HEK293 (cell line): ENCODE measurements around the gene PALM.
"Not testable (repeated sequence)": the region's sequence is repeated elsewhere in the genome, so short reads cannot be mapped to it uniquely, and the experiment has no call there.

Source experiments
- BCL11A ChIP-seq: fragments of 450-650 bp; formaldehyde crosslinking; IDR thresholded peaks from 2 replicates; pipeline ENCODE4 v1.5.1; 2016; ENCODE audit warnings: low read depth, missing biosample characterization, missing genetic modification characterization
- GLIS1 ChIP-seq: fragments of 450-650 bp; formaldehyde crosslinking; IDR thresholded peaks from 2 replicates; pipeline ENCODE4 v1.5.1; 2016; ENCODE audit warnings: missing biosample characterization, missing genetic modification characterization
- ZFP41 ChIP-seq: fragments of 450-650 bp; formaldehyde crosslinking; IDR thresholded peaks from 2 replicates; pipeline ENCODE4 v1.5.1; 2016; ENCODE audit warnings: missing biosample characterization, missing genetic modification characterization, borderline replicate concordance
- ZNF302 ChIP-seq: fragments of 450-650 bp; formaldehyde crosslinking; IDR thresholded peaks from 2 replicates; pipeline ENCODE4 v1.5.1; 2016; ENCODE audit warnings: missing biosample characterization, missing genetic modification characterization, low read depth
- ZNF530 ChIP-seq: fragments of 450-650 bp; formaldehyde crosslinking; IDR thresholded peaks from 2 replicates; pipeline ENCODE4 v1.5.1; 2016; ENCODE audit warnings: low read depth, missing biosample characterization, missing genetic modification characterization
- ZNF791 ChIP-seq: fragments of 450-650 bp; formaldehyde crosslinking; IDR thresholded peaks from 2 replicates; pipeline ENCODE4 v1.5.1; 2016; ENCODE audit warnings: missing biosample characterization, missing genetic modification characterization
- ZNF792 ChIP-seq: fragments of 450-650 bp; formaldehyde crosslinking; IDR thresholded peaks from 2 replicates; pipeline ENCODE4 v1.5.1; 2016; ENCODE audit warnings: missing biosample characterization, missing genetic modification characterization
- TF ChIP-seq, protein P1 (sequence below): fragments of 450-650 bp; formaldehyde crosslinking; IDR thresholded peaks from 2 replicates; pipeline ENCODE4 v1.5.1; 2016; ENCODE audit warnings: missing biosample characterization, missing genetic modification characterization
- TF ChIP-seq, protein P2 (sequence below): fragments of 450-650 bp; formaldehyde crosslinking; conservative IDR thresholded peaks from 2 replicates; pipeline ENCODE4 v1.5.1; 2016; ENCODE audit warnings: low read depth, missing biosample characterization, missing genetic modification characterization
- TF ChIP-seq, protein P3 (sequence below): fragments of 450-650 bp; formaldehyde crosslinking; IDR thresholded peaks from 2 replicates; pipeline ENCODE4 v1.5.1; 2016; ENCODE audit warnings: missing biosample characterization, missing genetic modification characterization
- TF ChIP-seq, protein P4 (sequence below): sonication (generic); formaldehyde crosslinking; IDR thresholded peaks from 2 replicates; pipeline ENCODE4 v1.8.1; 2022; ENCODE audit warnings: mild to moderate bottlenecking, moderate library complexity, missing genetic modification reagents
- TF ChIP-seq, protein P5 (sequence below): fragments of 450-650 bp; formaldehyde crosslinking; IDR thresholded peaks from 2 replicates; pipeline ENCODE4 v1.5.1; 2016; ENCODE audit warnings: missing biosample characterization, missing genetic modification characterization

DNA sequence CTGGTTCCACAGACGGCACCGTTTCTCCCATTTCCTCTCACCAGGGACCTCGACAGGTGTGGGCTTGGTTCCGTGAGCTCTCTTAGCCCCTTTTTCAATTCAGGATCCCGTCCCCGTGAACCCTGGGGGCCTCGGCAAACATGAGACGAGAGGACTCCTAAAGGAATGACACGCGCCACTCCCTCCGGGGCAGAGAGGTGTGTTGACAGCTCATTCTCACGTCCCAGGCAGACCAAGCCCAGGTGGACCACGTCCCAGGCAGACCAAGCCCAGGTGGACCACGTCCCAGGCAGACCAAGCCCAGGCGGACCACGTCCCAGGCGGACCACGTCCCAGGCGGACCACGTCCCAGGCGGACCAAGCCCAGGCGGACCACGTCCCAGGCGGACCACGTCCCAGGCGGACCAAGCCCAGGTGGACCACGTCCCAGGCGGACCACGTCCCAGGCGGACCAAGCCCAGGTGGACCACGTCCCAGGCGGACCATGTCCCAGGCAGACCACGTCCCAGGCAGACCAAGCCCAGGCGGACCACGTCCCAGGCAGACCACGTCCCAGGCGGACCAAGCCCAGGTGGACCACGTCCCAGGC is 41.7 kb upstream of the PALM start:
- not testable (repeated sequence) for TF ChIP-seq ZNF302 (tag by site-specific recombination); BCL11A (tag by site-specific recombination); ZNF530 (tag by site-specific recombination); ZNF791; ZNF792 (tag by site-specific recombination); ZFP41; GLIS1 (tag by site-specific recombination)
- TF ChIP-seq, protein P1, sequence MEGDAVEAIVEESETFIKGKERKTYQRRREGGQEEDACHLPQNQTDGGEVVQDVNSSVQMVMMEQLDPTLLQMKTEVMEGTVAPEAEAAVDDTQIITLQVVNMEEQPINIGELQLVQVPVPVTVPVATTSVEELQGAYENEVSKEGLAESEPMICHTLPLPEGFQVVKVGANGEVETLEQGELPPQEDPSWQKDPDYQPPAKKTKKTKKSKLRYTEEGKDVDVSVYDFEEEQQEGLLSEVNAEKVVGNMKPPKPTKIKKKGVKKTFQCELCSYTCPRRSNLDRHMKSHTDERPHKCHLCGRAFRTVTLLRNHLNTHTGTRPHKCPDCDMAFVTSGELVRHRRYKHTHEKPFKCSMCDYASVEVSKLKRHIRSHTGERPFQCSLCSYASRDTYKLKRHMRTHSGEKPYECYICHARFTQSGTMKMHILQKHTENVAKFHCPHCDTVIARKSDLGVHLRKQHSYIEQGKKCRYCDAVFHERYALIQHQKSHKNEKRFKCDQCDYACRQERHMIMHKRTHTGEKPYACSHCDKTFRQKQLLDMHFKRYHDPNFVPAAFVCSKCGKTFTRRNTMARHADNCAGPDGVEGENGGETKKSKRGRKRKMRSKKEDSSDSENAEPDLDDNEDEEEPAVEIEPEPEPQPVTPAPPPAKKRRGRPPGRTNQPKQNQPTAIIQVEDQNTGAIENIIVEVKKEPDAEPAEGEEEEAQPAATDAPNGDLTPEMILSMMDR, result not testable (repeated sequence)
- TF ChIP-seq, protein P2, sequence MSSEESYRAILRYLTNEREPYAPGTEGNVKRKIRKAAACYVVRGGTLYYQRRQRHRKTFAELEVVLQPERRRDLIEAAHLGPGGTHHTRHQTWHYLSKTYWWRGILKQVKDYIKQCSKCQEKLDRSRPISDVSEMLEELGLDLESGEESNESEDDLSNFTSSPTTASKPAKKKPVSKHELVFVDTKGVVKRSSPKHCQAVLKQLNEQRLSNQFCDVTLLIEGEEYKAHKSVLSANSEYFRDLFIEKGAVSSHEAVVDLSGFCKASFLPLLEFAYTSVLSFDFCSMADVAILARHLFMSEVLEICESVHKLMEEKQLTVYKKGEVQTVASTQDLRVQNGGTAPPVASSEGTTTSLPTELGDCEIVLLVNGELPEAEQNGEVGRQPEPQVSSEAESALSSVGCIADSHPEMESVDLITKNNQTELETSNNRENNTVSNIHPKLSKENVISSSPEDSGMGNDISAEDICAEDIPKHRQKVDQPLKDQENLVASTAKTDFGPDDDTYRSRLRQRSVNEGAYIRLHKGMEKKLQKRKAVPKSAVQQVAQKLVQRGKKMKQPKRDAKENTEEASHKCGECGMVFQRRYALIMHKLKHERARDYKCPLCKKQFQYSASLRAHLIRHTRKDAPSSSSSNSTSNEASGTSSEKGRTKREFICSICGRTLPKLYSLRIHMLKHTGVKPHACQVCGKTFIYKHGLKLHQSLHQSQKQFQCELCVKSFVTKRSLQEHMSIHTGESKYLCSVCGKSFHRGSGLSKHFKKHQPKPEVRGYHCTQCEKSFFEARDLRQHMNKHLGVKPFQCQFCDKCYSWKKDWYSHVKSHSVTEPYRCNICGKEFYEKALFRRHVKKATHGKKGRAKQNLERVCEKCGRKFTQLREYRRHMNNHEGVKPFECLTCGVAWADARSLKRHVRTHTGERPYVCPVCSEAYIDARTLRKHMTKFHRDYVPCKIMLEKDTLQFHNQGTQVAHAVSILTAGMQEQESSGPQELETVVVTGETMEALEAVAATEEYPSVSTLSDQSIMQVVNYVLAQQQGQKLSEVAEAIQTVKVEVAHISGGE, result not testable (repeated sequence)
- TF ChIP-seq, protein P3, sequence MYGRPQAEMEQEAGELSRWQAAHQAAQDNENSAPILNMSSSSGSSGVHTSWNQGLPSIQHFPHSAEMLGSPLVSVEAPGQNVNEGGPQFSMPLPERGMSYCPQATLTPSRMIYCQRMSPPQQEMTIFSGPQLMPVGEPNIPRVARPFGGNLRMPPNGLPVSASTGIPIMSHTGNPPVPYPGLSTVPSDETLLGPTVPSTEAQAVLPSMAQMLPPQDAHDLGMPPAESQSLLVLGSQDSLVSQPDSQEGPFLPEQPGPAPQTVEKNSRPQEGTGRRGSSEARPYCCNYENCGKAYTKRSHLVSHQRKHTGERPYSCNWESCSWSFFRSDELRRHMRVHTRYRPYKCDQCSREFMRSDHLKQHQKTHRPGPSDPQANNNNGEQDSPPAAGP, result not testable (repeated sequence)
- TF ChIP-seq, protein P4, sequence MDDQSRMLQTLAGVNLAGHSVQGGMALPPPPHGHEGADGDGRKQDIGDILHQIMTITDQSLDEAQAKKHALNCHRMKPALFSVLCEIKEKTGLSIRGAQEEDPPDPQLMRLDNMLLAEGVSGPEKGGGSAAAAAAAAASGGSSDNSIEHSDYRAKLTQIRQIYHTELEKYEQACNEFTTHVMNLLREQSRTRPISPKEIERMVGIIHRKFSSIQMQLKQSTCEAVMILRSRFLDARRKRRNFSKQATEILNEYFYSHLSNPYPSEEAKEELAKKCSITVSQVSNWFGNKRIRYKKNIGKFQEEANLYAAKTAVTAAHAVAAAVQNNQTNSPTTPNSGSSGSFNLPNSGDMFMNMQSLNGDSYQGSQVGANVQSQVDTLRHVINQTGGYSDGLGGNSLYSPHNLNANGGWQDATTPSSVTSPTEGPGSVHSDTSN, result not testable (repeated sequence)
- TF ChIP-seq, protein P5, sequence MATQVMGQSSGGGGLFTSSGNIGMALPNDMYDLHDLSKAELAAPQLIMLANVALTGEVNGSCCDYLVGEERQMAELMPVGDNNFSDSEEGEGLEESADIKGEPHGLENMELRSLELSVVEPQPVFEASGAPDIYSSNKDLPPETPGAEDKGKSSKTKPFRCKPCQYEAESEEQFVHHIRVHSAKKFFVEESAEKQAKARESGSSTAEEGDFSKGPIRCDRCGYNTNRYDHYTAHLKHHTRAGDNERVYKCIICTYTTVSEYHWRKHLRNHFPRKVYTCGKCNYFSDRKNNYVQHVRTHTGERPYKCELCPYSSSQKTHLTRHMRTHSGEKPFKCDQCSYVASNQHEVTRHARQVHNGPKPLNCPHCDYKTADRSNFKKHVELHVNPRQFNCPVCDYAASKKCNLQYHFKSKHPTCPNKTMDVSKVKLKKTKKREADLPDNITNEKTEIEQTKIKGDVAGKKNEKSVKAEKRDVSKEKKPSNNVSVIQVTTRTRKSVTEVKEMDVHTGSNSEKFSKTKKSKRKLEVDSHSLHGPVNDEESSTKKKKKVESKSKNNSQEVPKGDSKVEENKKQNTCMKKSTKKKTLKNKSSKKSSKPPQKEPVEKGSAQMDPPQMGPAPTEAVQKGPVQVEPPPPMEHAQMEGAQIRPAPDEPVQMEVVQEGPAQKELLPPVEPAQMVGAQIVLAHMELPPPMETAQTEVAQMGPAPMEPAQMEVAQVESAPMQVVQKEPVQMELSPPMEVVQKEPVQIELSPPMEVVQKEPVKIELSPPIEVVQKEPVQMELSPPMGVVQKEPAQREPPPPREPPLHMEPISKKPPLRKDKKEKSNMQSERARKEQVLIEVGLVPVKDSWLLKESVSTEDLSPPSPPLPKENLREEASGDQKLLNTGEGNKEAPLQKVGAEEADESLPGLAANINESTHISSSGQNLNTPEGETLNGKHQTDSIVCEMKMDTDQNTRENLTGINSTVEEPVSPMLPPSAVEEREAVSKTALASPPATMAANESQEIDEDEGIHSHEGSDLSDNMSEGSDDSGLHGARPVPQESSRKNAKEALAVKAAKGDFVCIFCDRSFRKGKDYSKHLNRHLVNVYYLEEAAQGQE (tag by site-specific recombination), result not testable (repeated sequence)
